Bronchial epithelial cell (primary cell): ENCODE measurements around the gene PAX5. TPM values are rescaled to one million over a fixed set of nuclear protein-coding genes. Genes with fewer than 3 reads are reported as not detected.

Experiments
- DNase-seq: peaks from one replicate; pipeline ENCODE4 v3.0.0-alpha.2; 2010; ENCODE audit warnings: low read depth
- FAIRE-seq: peaks from 2 replicates; lab custom pipeline; 2011; peaks lifted over from hg19 to GRCh38; lab: Jason Lieb, UNC
- H3K27me3 ChIP-seq: 2 replicates; pipeline ENCODE4 v1.5.1; 2011; ENCODE audit warnings: low read length; ENCODE audit not compliant: control insufficient read depth, insufficient read depth
- H3K36me3 ChIP-seq: 2 replicates; pipeline ENCODE4 v1.5.1; 2011; ENCODE audit warnings: low read length; ENCODE audit not compliant: control insufficient read depth, insufficient read depth
- H3K4me3 ChIP-seq: 2 replicates; pipeline ENCODE4 v1.5.1; 2011; ENCODE audit warnings: mild to moderate bottlenecking, low read depth, low read length, control low read depth
- total RNA-seq: library from RNA; depleted of rRNA; stranded (reverse); fragments of >200 nt; gene quantifications from 2 replicates; pipeline ENCODE4 v1.2.1, GENCODE V29; 2014
- TF ChIP-seq, protein P1 (sequence below): IDR thresholded peaks from 2 replicates; pipeline ENCODE4 v1.5.1; 2011; ENCODE audit warnings: mild to moderate bottlenecking, moderate library complexity, low read length, control low read depth, inconsistent platforms; ENCODE audit not compliant: insufficient read depth, severe bottlenecking

PAX5 gene
- total RNA-seq, 1 donor from 2014 or later: not detected

GRCh38 chr9:36815566-36816348, 218.3 kb downstream of the PAX5 start:
- TF ChIP-seq, protein P1, sequence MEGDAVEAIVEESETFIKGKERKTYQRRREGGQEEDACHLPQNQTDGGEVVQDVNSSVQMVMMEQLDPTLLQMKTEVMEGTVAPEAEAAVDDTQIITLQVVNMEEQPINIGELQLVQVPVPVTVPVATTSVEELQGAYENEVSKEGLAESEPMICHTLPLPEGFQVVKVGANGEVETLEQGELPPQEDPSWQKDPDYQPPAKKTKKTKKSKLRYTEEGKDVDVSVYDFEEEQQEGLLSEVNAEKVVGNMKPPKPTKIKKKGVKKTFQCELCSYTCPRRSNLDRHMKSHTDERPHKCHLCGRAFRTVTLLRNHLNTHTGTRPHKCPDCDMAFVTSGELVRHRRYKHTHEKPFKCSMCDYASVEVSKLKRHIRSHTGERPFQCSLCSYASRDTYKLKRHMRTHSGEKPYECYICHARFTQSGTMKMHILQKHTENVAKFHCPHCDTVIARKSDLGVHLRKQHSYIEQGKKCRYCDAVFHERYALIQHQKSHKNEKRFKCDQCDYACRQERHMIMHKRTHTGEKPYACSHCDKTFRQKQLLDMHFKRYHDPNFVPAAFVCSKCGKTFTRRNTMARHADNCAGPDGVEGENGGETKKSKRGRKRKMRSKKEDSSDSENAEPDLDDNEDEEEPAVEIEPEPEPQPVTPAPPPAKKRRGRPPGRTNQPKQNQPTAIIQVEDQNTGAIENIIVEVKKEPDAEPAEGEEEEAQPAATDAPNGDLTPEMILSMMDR: no peak
- DNase-seq: no peak
- H3K4me3 ChIP-seq: no peak overlapping the region
- peaks cover 6% of the 10 kb centered on the region for H3K27me3 ChIP-seq
- H3K36me3 ChIP-seq: no peaks in the 10 kb centered on the region
- no peak for FAIRE-seq

DNA sequence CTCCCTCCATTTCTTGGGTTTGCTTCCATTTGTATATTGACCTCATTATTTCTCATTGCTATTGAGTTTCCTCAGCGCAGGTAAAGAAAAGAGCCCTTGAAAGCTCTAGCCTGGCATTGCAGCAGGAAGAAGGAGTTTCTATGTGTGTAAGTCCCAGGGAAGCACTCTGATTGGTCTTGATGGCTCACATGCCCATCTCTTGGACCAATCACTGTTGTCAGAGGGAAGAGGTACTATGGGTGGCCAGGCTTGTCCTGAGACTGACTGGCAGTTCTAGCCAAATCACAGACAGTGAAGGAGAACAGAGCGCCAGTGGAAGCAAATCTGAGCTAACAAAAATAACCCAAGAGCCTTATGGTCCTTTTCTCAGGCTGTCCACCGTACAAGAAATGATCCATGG, 219.0 kb downstream of the PAX5 start:
- DNase-seq (no peak), FAIRE-seq (no peak)
- TF ChIP-seq, protein P1: no peak
- H3K27me3 ChIP-seq: peaks cover 4% of the 10 kb centered on the region
- no peak overlapping the region for H3K4me3 ChIP-seq
- H3K36me3 ChIP-seq: no peaks in the 10 kb centered on the region

- TF ChIP-seq, protein P1: no peak
- Histone ChIP-seq H3K27me3 (no peaks in the 10 kb centered on the region), H3K4me3 (no peak overlapping the region), H3K36me3 (no peaks in the 10 kb centered on the region)
- no peak for DNase-seq
- FAIRE-seq: no peak
These were observed 220.9 kb downstream of the PAX5 start for GRCh38 chr9:36813154-36813553.

DNA sequence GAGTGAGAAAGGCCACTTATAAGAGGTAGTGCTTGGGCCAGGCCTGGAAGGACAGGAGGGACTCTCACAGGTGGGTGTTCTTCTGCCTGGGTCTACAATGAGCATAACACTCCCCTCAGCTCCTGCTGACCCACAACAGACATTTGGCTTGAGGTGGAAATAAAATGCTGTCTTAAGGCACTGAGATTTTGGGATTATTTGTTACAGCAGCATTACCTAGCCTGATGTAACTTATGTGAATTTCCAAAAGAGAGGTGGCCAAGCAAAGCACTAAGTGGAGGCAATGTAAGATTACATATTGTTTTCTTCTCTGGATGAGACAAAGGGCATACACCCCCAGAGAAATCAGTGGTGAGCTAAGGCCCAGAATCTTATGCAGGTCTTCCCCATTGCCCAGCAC, 221.5 kb downstream of the PAX5 start:
- no peak overlapping the region for H3K4me3 ChIP-seq
- H3K36me3 ChIP-seq: no peaks in the 10 kb centered on the region
- H3K27me3 ChIP-seq: no peaks in the 10 kb centered on the region
- TF ChIP-seq, protein P1: no peak
- FAIRE-seq (no peak), DNase-seq (no peak)

- H3K27me3 ChIP-seq: peaks cover 2% of the 10 kb centered on the region
- FAIRE-seq: no peak
- no peak for DNase-seq
These were observed 225.8 kb downstream of the PAX5 start for GRCh38 chr9:36808251-36808650.

More at GRCh38 chr9:36808251-36808650, 225.8 kb downstream of the PAX5 start:
- no peaks in the 10 kb centered on the region for H3K36me3 ChIP-seq
- TF ChIP-seq, protein P1: no peak
- no peak overlapping the region for H3K4me3 ChIP-seq
